Nephron progenitor cell (in vitro differentiated cells): ENCODE measurements around the gene PABPN1L.

Experiments
- DNase-seq: peaks from one replicate; pipeline ENCODE4 v3.0.0; 2021
- H3K27ac Mint-ChIP-seq: 2 replicates; pipeline ENCODE4 v1.8.0; 2021; ENCODE audit warnings: mild to moderate bottlenecking, moderate library complexity, mixed read lengths
- H3K27me3 Mint-ChIP-seq: 2 replicates; pipeline ENCODE4 v1.8.0; 2021; ENCODE audit warnings: mild to moderate bottlenecking, low read depth, mixed read lengths; ENCODE audit not compliant: poor library complexity
- H3K36me3 Mint-ChIP-seq: 2 replicates; pipeline ENCODE4 v1.8.0; 2021; ENCODE audit warnings: low read depth, mixed read lengths
- H3K4me1 Mint-ChIP-seq: 2 replicates; pipeline ENCODE4 v1.8.0; 2021; ENCODE audit warnings: mixed read lengths
- H3K4me3 Mint-ChIP-seq: 2 replicates; pipeline ENCODE4 v1.8.0; 2021; ENCODE audit warnings: mild to moderate bottlenecking, moderate library complexity, mixed read lengths
- H3K9me3 Mint-ChIP-seq: 2 replicates; pipeline ENCODE4 v1.8.0; 2021; ENCODE audit warnings: mild to moderate bottlenecking, moderate library complexity, mixed read lengths
- TF ChIP-seq, protein P1 (sequence below): fragments of 200-600 bp; sonication (generic); IDR thresholded peaks from 2 replicates; pipeline ENCODE4 v1.5.0; 2021; ENCODE audit warnings: antibody characterized with exemption

The PABPN1L gene

DNA sequence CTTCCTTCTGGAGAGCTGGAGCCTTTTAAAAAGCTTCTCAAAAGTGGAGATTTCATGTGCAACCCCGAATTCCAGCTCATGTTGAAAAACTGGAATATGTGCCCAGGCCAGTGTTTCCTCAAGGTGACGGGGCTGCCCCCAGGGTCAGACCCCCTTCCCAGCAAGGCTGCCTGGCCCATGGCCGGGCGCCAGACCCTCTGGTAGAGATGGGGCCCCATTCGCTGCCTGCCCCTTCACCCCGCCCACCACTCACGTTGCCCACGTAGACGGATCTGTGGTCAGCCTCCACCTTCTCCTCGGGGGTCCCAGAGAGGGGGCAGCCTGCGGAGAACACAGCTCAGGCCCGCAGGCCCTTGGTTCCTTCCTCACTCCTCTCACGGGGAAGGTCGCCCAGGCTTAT lies 1.1 kb downstream of the PABPN1L start:
- H3K4me3 Mint-ChIP-seq, result no peak overlapping the region
- TF ChIP-seq, protein P1, sequence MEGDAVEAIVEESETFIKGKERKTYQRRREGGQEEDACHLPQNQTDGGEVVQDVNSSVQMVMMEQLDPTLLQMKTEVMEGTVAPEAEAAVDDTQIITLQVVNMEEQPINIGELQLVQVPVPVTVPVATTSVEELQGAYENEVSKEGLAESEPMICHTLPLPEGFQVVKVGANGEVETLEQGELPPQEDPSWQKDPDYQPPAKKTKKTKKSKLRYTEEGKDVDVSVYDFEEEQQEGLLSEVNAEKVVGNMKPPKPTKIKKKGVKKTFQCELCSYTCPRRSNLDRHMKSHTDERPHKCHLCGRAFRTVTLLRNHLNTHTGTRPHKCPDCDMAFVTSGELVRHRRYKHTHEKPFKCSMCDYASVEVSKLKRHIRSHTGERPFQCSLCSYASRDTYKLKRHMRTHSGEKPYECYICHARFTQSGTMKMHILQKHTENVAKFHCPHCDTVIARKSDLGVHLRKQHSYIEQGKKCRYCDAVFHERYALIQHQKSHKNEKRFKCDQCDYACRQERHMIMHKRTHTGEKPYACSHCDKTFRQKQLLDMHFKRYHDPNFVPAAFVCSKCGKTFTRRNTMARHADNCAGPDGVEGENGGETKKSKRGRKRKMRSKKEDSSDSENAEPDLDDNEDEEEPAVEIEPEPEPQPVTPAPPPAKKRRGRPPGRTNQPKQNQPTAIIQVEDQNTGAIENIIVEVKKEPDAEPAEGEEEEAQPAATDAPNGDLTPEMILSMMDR, result no peak
- peaks cover 11% of the 10 kb centered on the region for H3K4me1 Mint-ChIP-seq
- DNase-seq, result no peak
- H3K9me3 Mint-ChIP-seq, result no peaks in the 10 kb centered on the region
- H3K36me3 Mint-ChIP-seq, result no peaks in the 10 kb centered on the region
- H3K27me3 Mint-ChIP-seq, result peaks cover 3% of the 10 kb centered on the region
- no peak overlapping the region for H3K27ac Mint-ChIP-seq

DNA sequence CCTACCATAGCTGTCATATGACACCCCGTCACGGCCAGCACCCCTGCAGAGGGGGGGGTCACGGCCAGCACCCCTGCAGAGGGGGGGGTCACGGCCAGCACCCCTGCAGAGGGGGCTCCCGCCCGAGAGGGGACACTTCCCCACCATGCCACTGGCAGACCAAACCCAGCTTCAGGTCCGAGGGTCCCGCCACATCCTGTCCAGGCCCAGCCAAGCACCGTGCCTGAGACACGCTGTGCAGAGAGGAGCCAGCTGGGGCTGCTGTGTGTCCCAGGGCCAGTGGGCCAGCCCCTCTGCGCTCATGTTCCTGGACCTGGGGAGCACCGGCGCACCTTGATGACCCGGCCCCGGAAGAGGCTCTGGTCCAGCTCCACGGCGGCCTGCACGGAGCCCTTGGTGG lies 1.9 kb downstream of the PABPN1L start:
- H3K36me3 Mint-ChIP-seq, result no peaks in the 10 kb centered on the region
- TF ChIP-seq, protein P1, result no peak
- no peak overlapping the region for H3K27ac Mint-ChIP-seq
- H3K4me1 Mint-ChIP-seq, result peaks cover 11% of the 10 kb centered on the region
- H3K9me3 Mint-ChIP-seq, result no peaks in the 10 kb centered on the region
- no peak for DNase-seq
- peaks cover 3% of the 10 kb centered on the region for H3K27me3 Mint-ChIP-seq
- H3K4me3 Mint-ChIP-seq, result no peak overlapping the region

DNA sequence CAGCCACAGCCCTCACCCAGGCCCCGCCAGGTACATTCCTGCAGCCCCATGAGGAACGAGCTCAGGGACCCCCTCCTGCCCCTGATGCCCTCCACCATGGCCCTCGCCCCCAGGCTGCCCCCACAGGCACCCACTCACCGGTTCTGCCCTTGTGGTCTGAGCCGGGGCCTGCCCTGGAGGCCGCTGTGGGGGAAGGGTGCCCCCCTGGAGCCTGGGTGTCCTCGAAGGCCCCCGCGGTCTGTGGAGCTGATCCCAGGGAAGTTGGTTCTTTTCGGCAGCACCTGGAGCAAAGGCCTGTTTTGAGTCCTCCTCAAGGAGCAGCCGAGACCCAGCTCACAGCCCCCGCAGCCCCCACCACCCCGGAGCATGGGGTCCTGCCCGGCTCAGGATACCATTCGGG lies 2.4 kb downstream of the PABPN1L start:
- Mint-ChIP-seq H3K9me3 (no peaks in the 10 kb centered on the region), H3K36me3 (no peaks in the 10 kb centered on the region), H3K27me3 (peaks cover 3% of the 10 kb centered on the region), H3K4me3 (no peak overlapping the region), H3K4me1 (peaks cover 11% of the 10 kb centered on the region), H3K27ac (no peak overlapping the region)
- TF ChIP-seq, protein P1, result no peak
- DNase-seq, result no peak

DNA sequence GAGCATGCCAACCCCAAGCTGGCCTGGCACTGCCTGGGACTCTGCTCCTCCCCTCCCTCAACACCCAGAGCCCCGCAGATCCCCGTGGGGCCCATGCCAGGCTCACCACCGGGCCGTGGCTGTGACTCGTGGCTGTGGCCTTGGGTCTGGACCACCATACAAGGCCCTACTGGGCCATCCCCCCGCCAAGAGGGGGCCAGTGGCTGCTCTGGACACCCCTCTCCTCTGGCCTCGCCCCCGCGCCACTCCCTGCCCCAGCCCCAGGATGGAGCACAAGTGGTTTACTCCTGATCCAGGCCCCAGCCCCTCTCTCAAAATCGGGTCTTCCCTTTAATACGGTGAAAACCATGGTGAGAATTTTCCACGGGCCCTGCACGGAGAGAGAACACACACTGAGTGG lies 3.0 kb downstream of the PABPN1L start:
- peaks cover 3% of the 10 kb centered on the region for H3K27me3 Mint-ChIP-seq
- H3K9me3 Mint-ChIP-seq, result no peaks in the 10 kb centered on the region
- TF ChIP-seq, protein P1, result no peak
- no peak overlapping the region for H3K4me3 Mint-ChIP-seq
- H3K36me3 Mint-ChIP-seq, result no peaks in the 10 kb centered on the region
- no peak for DNase-seq
- H3K27ac Mint-ChIP-seq, result no peak overlapping the region
- peaks cover 10% of the 10 kb centered on the region for H3K4me1 Mint-ChIP-seq

DNA sequence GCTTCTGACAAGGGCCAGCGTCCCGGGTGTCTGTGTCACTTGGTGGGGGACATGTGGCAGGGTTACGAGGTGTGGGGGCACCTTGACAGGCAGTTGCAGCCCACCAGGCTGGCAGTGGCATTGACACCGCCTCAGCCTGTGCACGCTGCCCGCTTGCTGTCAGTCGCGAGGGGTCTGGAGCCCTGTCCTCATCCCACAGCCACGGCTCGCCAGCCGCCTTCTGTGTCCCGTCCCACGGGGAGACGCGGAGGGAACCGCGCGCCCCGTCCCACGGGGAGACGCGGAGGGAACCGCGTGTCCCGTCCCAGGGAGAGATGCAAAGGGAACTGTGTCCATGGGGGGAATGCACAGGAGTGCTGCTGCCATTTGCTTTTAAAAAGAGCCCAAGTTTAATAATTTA lies 3.5 kb downstream of the PABPN1L start:
- peaks cover 3% of the 10 kb centered on the region for H3K27me3 Mint-ChIP-seq
- no peaks in the 10 kb centered on the region for H3K36me3 Mint-ChIP-seq
- H3K4me3 Mint-ChIP-seq, result no peak overlapping the region
- no peak overlapping the region for H3K27ac Mint-ChIP-seq
- no peaks in the 10 kb centered on the region for H3K9me3 Mint-ChIP-seq
- peaks cover 12% of the 10 kb centered on the region for H3K4me1 Mint-ChIP-seq
- TF ChIP-seq, protein P1, result no peak
- no peak for DNase-seq

DNA sequence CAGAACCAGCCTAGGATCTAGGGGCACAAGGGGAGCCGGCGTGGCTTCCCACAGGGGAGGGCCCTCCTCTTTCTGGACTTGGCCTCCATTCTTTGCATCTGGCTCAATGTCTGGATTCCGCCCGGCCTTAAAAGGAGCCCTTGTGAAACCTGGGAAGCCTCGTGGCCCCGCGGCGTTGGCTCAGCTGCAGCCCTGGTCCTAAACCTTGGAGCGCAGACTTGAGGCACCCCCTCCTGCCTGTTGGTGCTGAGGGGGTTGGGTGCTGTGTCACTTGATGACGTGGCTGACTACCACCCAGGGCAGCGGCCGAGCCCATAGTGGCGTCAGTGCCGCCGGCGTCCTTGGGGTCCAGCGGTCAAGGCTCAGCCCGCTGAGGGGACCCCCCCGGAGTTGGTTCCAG lies 5.1 kb downstream of the PABPN1L start:
- DNase-seq, result no peak
- no peak overlapping the region for H3K27ac Mint-ChIP-seq
- peaks cover 14% of the 10 kb centered on the region for H3K4me1 Mint-ChIP-seq
- H3K9me3 Mint-ChIP-seq, result no peaks in the 10 kb centered on the region
- H3K36me3 Mint-ChIP-seq, result no peaks in the 10 kb centered on the region
- H3K4me3 Mint-ChIP-seq, result no peak overlapping the region
- TF ChIP-seq, protein P1, result no peak
- H3K27me3 Mint-ChIP-seq, result no peaks in the 10 kb centered on the region
